GM12878 (cell line): Measurements from ENCODE around the gene BTBD9. TPM values are rescaled to one million over a fixed set of nuclear protein-coding genes. Genes with fewer than 3 reads are reported as not detected.
A peak's percentile ranks its signal among the peaks of the same experiment; 100 is the strongest.

Experiments
- ATAC-seq: fragments of 200-7000 bp; cut with Tn5 transposase; 3 replicates; pipeline ENCODE4 v1.9.1; 2020; ENCODE audit warnings: mild to moderate bottlenecking, moderate library complexity
- BruUV-seq: library from RNA; stranded (reverse); fragments of 400-500 nt; replicated peaks from 2 replicates; lab custom pipeline; 2021; lab: Mats Ljungman, UMichigan
- CTCF ChIA-PET: fragments of 300-600 bp; sonication (Branson Sonifier 250); formaldehyde crosslinking; extraction: SDS; loops from one replicate; lab custom pipeline; 2021; ENCODE audit warnings: inconsistent platforms; lab: Yijun Ruan, JAX
- POLR2A ChIA-PET: fragments of 350-600 bp; formaldehyde crosslinking; extraction: SDS; loops from one replicate; lab custom pipeline; 2021; ENCODE audit warnings: inconsistent platforms; lab: Charles Lee
- RAD21 ChIA-PET: fragments of 300-600 bp; sonication (Branson Sonifier 250); formaldehyde crosslinking; loops from one replicate; lab custom pipeline; 2023; ENCODE audit warnings: antibody characterized with exemption; ENCODE audit not compliant: unreplicated experiment; lab: Charles Lee
- SMC1A ChIA-PET: fragments of 300-600 bp; sonication (Branson Sonifier 250); formaldehyde crosslinking; loops from one replicate; lab custom pipeline; 2023; ENCODE audit not compliant: unreplicated experiment, uncharacterized antibody; lab: Charles Lee
- DNase-seq: peaks from one replicate; pipeline ENCODE4 v3.0.0-alpha.2; 2011; ENCODE audit warnings: low read depth, low spot score
- FAIRE-seq: peaks from 3 replicates; lab custom pipeline; 2011; peaks lifted over from hg19 to GRCh38; lab: Jason Lieb, UNC
- H2AFZ ChIP-seq: 2 replicates; pipeline ENCODE4 v1.6.0; 2011; ENCODE audit warnings: low read depth, low read length, control low read depth; ENCODE audit not compliant: control insufficient read depth
- H3K27ac ChIP-seq: 2 replicates; pipeline ENCODE4 v1.5.1; 2011; ENCODE audit warnings: control low read depth; ENCODE audit not compliant: control insufficient read depth, insufficient read depth
- H3K27me3 ChIP-seq, 2 experiments: replicated peaks in 1 of 2; 2 replicates each; pipeline versions ENCODE4 v1.6.0 to v1.6.1; 2011; ENCODE audit warnings: low read length in 1 of 2; ENCODE audit not compliant: control insufficient read depth in 2 of 2, insufficient read depth in 2 of 2
- H3K36me3 ChIP-seq, 2 experiments: 2 replicates each; pipeline ENCODE4 v1.5.1; 2011; ENCODE audit warnings: low read length in 1 of 2; ENCODE audit not compliant: control insufficient read depth in 2 of 2, insufficient read depth in 2 of 2
- H3K4me1 ChIP-seq: 2 replicates; pipeline ENCODE4 v1.6.1; 2011; ENCODE audit warnings: mild to moderate bottlenecking, low read length, moderate library complexity, mixed read lengths; ENCODE audit not compliant: control insufficient read depth, insufficient read depth
- H3K4me2 ChIP-seq: 2 replicates; pipeline ENCODE4 v1.6.0; 2011; ENCODE audit warnings: control low read depth; ENCODE audit not compliant: control insufficient read depth, insufficient read depth
- H3K4me3 ChIP-seq: fragments of 200-600 bp; sonication (generic); 2 replicates; pipeline ENCODE4 v1.5.1; 2016
- H3K79me2 ChIP-seq: 2 replicates; pipeline ENCODE4 v1.6.0; 2011; ENCODE audit warnings: low read length; ENCODE audit not compliant: control insufficient read depth, insufficient read depth
- H3K9ac ChIP-seq: 2 replicates; pipeline ENCODE4 v1.8.0; 2011; ENCODE audit warnings: low read length, control low read depth, mixed read lengths; ENCODE audit not compliant: control insufficient read depth, insufficient read depth
- H3K9me3 ChIP-seq: replicated peaks from 3 replicates; pipeline ENCODE4 v1.5.1; 2011; ENCODE audit warnings: mild to moderate bottlenecking, low read length; ENCODE audit not compliant: control insufficient read depth, insufficient read depth
- H4K20me1 ChIP-seq: 2 replicates; pipeline ENCODE4 v1.6.0; 2011; ENCODE audit not compliant: control insufficient read depth, insufficient read depth
- BHLHE40 ChIP-seq, 2 experiments: fragments of 450-650 bp in 1 of 2; IDR thresholded peaks; 2 replicates each; pipeline ENCODE4 v1.6.1; 2011 to 2017; ENCODE audit warnings: low read depth in 2 of 2, borderline replicate concordance in 1 of 2, improper control_type of control experiment in 1 of 2, low read length in 1 of 2, mild to moderate bottlenecking in 1 of 2
- EED ChIP-seq: sonication (generic); IDR thresholded peaks from 2 replicates; pipeline ENCODE4 v1.6.1; 2016; ENCODE audit warnings: antibody characterized with exemption, low read depth
- ETV6 ChIP-seq, 2 experiments: fragments of 450-650 bp in 1 of 2; IDR thresholded peaks in 1 of 2; conservative IDR thresholded peaks in 1 of 2; 2 replicates each; pipeline ENCODE4 v1.6.1; 2014; ENCODE audit warnings: antibody characterized with exemption in 1 of 2, borderline replicate concordance in 1 of 2, low read depth in 1 of 2, mild to moderate bottlenecking in 1 of 2, moderate library complexity in 1 of 2
- RFX5 ChIP-seq: IDR thresholded peaks from 2 replicates; pipeline ENCODE4 v1.6.1; 2011; ENCODE audit warnings: low read depth, low read length, improper control_type of control experiment
- STAT3 ChIP-seq: IDR thresholded peaks from 2 replicates; pipeline ENCODE4 v1.6.1; 2011; ENCODE audit warnings: low read depth, low read length, improper control_type of control experiment
- TAF1 ChIP-seq: IDR thresholded peaks from 2 replicates; pipeline ENCODE4 v1.6.1; 2011; ENCODE audit warnings: mild to moderate bottlenecking, low read depth, low read length, borderline replicate concordance
- ZNF384 ChIP-seq: IDR thresholded peaks from 2 replicates; pipeline ENCODE4 v1.6.1; 2012; ENCODE audit warnings: low read depth, mild to moderate bottlenecking, low read length, improper control_type of control experiment, borderline replicate concordance
- WGBS: methylation state at CpG from one replicate; pipeline ENCODE4 v1.1.6; 2016; ENCODE audit warnings: low lambda C conversion rate; ENCODE audit not compliant: insufficient replicate concordance, insufficient coverage; ENCODE audit errors: missing lambda C conversion rate; 5-methylcytosine and 5-hydroxymethylcytosine counted together
- in situ Hi-C: fragments of 300-500 bp; cut with MboI; formaldehyde crosslinking; loops from 9 replicates; pipeline ENCODE4 v1.14.3; 2018; ENCODE audit warnings: mixed read lengths
- intact Hi-C: fragments of 100-400 bp; cut with micrococcal nuclease; formaldehyde crosslinking; loops from one replicate; pipeline ENCODE4 v1.14.2; 2022; ENCODE audit not compliant: unreplicated experiment
- polyA plus RNA-seq, 11 experiments: library from polyadenylated mRNA; depleted of rRNA in 4 of 11; unstranded in 6 of 11; stranded (reverse) in 5 of 11; fragments of >200 nt; fragmentation: Nextera tagmentation in 4 of 11; fragmentation: Illumina TruSeq in 1 of 11; extraction: Ambion mirVana in 4 of 11; extraction: Trizol in 1 of 11; gene quantifications; 1 replicate in 1 of 11; 2 replicates in 10 of 11; pipeline versions ENCODE4 v1.2.1 to v1.2.3, GENCODE V29; 2011 to 2016; ENCODE audit warnings: inconsistent platforms in 2 of 11, missing spikeins in 2 of 11, low read depth in 1 of 11
- total RNA-seq, 4 experiments: library from RNA; depleted of rRNA in 3 of 4; stranded (reverse); fragments of >200 nt in 3 of 4; fragmentation: Illumina TruSeq in 1 of 4; extraction: Trizol in 1 of 4; gene quantifications; 2 replicates each; pipeline versions ENCODE4 v1.2.1 to v1.2.3, GENCODE V29; 2013 to 2021

BTBD9 gene
- total and polyA plus RNA-seq, 10 of the 15 experiments (the other 5 are each of a cell fraction or from before 2014, with no cell fraction given): 0.22 to 8.6 (median 4.6) TPM

- WGBS: 47% methylated on average over 9 of the region's 9 CpGs
- Histone ChIP-seq H3K9ac (no peak overlapping the region), H3K9me3 (no peaks in the 10 kb centered on the region; the same call in 2 of the 3 replicates), H3K4me1 (peaks cover 32% of the 10 kb centered on the region), H3K4me3 (no peak overlapping the region), H4K20me1 (no peaks in the 10 kb centered on the region), H3K27ac (no peak overlapping the region), H3K27me3 (no peaks in the 10 kb centered on the region), H3K36me3 (peaks cover 2 to 11% of the 10 kb centered on the region in 2 experiments; a peak in 3 of 4 replicates), H3K79me2 (no peaks in the 10 kb centered on the region), H2AFZ (no peak overlapping the region)
- POLR2A ChIA-PET: interaction anchor here (0.8 kb wide), 1 partner anchor 114 kb away, joined by 3 read pairs; no protein-coding TSS in a partner anchor
- FAIRE-seq: no peak
- in situ Hi-C loops (no loop called here), intact Hi-C loops (loop anchor here (2.0 to 10.0 kb wide), 4 partner anchors 101 to 979 kb away; partner anchors contain the start of gene MDGA1)
- DNase-seq: peak; percentile 23
- no peak for TF ChIP-seq TAF1
- peak in 1 of 2 experiments; percentile 49; a peak in 2 of 4 replicates for TF ChIP-seq BHLHE40 (IDR thresholded peaks at IDR 0.05; ENCODE audit: borderline replicate concordance in 1 of 2, low read depth in 2 of 2, low read length in 1 of 2)
- no peak for TF ChIP-seq ZNF384
- TF ChIP-seq RFX5: no peak
- no peak for TF ChIP-seq STAT3
- TF ChIP-seq EED: no peak
- TF ChIP-seq ETV6 (conservative IDR thresholded peaks at IDR 0.05 in 1 of 2, IDR thresholded peaks at IDR 0.05 in 1 of 2; ENCODE audit: borderline replicate concordance in 1 of 2, low read depth in 1 of 2): peak in 1 of 2 experiments; percentile 36; a peak in 1 of 4 replicates
- TF ChIP-seq, all 136 proteins: peak for 2
- peak; percentile 14; the same call in 1 of the 3 replicates for ATAC-seq
- ChIA-PET CTCF (interaction anchor here (1.0 to 2.0 kb wide), 9 partner anchors 8 to 180 kb away, joined by 3 to 9 read pairs (median 4); no protein-coding TSS in a partner anchor), SMC1A (interaction anchor here (0.6 to 2.4 kb wide), 7 partner anchors 13 to 640 kb away, joined by 3 to 12 read pairs (median 4); no protein-coding TSS in a partner anchor), RAD21 (interaction anchor here (1.2 to 1.9 kb wide), 3 partner anchors 15 to 101 kb away, joined by 3 to 10 read pairs (median 5); no protein-coding TSS in a partner anchor)
- BruUV-seq: no TSS peak
- H3K4me2 ChIP-seq: no peak overlapping the region
Measured at GRCh38 chr6:38673397-38674165, 33.9 kb upstream of the BTBD9 start.
